ENCODE data around the gene TNFSF13B.
"Not testable (repeated sequence)": the region's sequence is repeated elsewhere in the genome, so short reads cannot be mapped to it uniquely, and the experiment has no call there.

The TNFSF13B gene

DNA sequence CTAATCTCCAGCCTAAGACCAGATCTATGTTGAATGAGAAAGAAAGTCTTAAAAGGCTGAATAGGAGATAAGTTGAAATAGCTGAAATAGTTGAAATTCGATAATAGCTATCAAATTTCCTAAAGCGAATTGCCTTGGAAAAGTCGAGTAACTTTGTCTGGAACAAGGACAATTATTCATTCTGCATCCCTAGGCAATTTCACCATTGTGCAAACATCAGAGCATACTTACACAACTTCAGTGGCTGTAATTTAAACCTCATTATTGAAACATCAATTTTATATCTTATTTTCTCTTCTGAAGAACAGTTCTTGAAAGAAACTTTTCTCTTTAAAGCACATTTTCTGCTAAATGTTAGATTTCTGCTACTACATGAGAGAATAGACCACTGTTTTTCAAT is 13.6 kb downstream of the TNFSF13B start:
- DNase-seq: no peak

DNA sequence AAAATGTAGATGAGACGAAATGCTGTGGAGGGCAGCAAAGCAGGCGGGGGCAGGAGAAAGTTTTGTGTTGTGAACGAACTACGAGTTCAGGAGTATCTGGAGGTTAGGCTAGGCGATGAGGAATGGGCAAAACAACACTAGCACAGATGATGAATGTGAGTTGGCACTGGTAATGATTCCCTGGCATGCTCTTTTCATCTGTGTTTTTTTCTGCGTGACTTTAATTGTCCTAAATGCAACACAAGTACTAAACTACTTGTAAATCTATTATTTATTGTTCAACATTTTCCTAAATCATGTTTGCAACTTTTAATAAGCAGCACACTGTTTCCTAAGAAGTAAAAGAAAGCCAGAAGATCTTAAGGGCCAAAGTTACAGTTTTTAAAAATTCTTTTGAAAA is 19.2 kb downstream of the TNFSF13B start:
- DNase-seq: no peak

DNA sequence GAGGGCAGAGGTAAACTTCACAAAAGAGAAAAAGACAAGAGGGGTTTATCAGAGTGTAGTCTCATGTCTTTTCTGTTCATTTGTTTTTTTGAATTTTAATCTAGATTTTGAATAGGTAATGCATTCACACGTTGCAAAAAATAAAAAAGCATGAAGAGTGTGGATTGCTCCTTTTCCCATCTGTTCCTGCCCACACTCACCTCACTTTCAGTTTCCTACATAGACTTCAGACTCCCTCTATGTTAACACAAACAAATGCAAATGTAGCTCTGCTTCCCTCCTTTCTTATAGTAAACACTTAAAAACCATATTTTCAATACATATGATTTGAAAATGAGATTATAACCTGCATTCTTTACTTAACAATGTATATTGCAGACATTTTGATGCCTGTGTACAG is 20.3 kb downstream of the TNFSF13B start:
- DNase-seq: no peak

DNA sequence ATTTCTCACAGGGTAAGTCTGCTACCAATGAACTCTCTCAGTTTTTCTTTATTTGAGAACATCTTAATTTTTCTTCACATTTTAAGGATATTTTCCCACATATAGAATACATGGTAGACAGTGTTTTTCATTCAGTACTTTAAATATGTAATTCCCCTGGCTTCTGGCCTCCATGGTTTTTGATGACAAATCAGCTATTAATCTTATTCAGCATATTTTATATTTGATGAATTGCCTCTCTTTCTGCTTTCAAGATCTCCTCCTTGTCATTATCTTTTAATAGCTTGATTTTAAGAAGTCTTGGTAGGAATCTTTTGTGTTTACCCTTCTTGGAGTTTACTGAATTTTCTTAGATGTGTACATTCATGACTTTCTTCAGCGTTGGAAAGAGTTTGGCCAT is 27.6 kb downstream of the TNFSF13B start:
- DNase-seq: no peak

GRCh38 chr13:108302279-108302678 is 32.8 kb downstream of the TNFSF13B start:
- no peak for DNase-seq

- DNase-seq: no peak
Measured at GRCh38 chr13:108304170-108305016, 34.9 kb downstream of the TNFSF13B start.

GRCh38 chr13:108305655-108306054 is 36.1 kb downstream of the TNFSF13B start:
- DNase-seq: no peak

DNA sequence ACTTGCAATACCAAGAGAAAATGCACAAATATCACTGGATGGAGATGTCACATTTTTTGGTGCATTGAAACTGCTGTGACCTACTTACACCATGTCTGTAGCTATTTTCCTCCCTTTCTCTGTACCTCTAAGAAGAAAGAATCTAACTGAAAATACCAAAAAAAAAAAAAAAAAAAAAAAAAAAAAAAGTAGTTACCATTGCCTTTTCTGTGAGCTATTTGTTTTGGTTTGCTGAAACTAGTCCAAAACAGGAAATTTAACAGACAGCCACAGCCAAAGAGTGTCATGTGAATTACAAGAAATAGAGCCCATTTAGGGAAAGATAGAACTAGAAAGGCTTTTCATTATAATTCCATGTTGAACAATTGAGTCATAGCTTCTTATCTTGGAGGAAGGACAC is 37.3 kb downstream of the TNFSF13B start:
- peak; percentile 1 for DNase-seq

- DNase-seq: not testable (repeated sequence)
Measured at GRCh38 chr13:108311596-108311995, 42.1 kb downstream of the TNFSF13B start.

GRCh38 chr13:108313382-108313781 is 43.9 kb downstream of the TNFSF13B start:
- no peak for DNase-seq

GRCh38 chr13:108315273-108315672 is 45.8 kb downstream of the TNFSF13B start:
- DNase-seq: no peak

DNA sequence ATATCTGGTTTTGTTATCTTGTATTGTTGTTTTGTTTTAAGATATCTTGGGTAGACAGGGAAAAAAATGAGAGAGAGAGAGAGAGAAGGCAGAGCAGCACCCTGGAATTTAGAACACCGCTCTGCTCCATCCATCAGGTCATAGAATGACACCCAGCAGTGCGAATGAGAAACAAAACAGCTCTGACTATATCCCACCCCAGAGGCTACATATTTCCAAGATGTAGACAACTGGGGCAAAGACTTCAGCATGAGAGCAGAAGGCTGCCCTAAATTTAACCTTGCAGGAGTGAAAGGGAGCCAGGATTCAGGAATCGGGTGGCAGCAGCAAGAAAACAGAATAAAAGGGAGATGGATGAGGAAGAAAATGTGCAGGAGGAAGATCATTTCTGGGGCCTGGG is 46.5 kb downstream of the TNFSF13B start:
- DNase-seq: no peak

DNA sequence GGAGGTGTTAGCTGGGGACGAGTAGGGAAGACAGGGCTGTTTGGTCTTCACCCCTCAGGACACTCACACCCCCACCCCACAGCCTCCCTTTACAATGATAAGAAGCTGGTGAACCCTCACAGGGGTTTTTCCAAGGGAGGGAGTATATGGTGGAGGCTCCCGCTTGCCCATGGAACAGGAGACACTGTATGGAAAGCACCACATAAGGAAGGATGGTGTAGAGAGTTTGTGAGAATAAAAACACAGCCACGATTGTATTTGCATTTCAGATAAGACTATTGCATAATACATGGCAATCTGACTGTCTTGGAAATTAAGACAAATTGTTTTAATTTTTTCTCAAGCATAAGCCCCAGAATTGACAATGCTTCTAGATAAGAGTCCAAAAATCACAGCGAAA is 46.9 kb downstream of the TNFSF13B start:
- DNase-seq: no peak

- DNase-seq: peak; percentile 33
Measured at GRCh38 chr13:108322206-108322824, 52.8 kb downstream of the TNFSF13B start.

DNA sequence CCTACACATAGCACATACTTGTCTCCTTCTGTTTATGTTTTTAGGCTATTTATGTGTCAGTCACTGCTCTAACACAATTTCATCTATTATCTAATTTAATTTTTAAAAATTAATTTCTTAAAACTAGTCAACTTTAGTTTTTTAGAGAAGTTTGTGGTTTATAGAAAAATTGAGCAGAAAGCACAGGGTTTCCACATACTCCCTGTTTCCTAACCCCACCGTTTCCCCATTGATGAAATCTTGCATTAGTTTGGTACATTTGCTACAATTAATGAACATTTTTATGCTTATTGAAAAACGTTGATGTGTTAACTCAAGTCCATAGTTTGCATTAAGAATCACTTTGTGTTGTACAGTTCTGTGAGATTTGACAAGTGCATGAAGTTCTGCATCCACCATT is 53.5 kb downstream of the TNFSF13B start:
- DNase-seq: no peak

DNA sequence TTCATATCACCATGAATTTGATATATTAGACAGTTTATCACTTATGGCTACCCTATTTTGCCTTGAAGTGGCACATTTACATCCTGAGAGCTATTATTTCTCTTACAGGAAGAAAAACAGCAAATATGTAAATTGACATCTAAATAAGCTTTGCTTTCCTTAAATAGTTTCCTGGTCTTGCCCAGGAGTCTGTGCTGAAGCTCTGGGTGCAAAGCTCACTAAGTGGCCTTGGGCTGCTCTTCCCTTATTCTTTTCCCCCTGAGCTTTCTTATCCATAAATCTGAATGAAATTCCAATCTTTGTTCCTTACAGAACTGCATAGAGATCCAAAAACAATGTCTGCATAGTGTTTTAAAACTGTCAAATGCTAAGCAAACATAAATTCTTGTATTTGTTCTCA is 56.3 kb downstream of the TNFSF13B start:
- DNase-seq: no peak

- no peak for DNase-seq
Measured at GRCh38 chr13:108326309-108326708, 56.8 kb downstream of the TNFSF13B start.

DNA sequence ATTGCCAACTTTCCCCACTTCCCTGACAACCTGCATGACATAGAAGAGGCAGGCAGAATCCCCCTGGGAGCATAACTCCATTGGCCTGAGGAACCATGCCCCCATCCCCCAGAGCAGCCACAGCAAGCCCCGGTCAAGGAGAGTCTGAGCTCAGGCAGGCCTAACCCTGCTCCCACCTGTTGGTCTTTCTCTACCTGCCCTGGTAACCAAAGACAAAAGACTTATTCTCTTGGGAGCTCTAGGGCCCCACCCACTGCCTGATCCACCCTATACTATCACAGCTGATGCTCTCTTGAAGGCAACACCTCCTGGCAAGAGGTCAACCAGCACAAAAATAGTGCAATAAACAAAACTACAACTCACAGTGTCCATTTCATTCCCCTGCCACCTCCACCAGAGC is 59.3 kb downstream of the TNFSF13B start:
- no peak for DNase-seq

- DNase-seq: no peak
Measured at GRCh38 chr13:108332791-108333190, 63.3 kb downstream of the TNFSF13B start.

DNA sequence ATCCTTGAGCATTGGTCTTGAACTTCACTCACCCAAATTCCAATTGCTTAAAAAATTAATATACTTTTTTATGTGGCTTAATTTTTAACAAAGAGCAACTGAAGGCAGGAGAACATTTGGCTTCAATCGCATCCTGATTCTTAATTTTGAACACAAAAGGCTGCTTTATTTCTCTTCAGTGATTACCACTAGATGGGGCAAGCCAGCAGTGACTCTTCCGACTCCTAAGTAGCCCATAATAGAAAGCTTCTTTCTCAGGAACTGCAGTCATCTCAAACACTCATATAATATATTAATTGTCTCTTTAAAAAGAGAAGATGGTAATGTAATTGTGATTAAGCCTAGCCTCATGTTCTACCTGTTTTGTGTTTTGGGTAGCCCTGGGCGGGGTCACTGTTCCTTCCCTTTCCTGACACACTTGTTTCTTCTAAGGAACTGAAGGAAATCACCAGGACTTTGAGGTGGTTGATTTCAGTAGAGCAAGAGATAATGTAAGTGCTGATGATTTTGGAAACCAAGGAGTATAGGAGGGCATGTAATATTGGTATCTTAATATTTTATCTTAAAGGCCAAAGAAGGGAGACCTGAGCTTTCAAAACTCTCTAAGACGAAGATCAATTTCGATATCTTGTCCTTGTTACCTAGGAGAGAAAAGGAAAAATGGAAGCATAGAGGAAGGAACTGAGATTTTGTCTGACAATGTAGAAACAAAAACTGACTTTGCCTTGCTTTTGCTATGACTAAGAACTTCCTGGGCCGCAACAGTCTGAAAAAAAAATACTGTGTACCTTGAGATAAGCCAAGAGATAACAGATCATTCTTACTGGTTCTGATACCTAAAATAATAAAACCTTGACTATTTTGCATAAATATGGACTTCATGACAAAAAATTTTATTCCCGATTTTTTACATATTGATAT is 73.1 kb downstream of the TNFSF13B start:
- DNase-seq: peak; percentile 72

GRCh38 chr13:108345016-108345415 is 75.5 kb downstream of the TNFSF13B start:
- DNase-seq: no peak

DNA sequence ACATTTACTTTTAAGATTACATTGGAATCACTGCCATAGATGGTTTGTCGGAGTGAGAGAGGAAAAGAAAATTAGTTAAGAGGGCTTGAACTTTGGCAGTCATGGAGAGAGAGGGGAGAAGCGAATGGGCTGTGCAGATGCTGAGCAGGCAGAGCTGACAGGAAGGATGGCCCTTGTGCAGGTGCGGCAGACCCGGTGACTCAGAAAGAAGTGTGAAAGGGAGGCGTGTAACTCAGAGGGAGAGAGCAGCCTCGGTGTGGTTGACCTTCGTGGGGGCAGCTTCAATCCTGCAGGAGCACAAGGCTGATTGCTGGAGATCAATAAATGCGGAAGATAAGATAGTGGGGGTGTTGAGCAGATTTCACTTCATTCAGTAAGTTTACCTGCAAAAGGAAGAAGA is 76.9 kb downstream of the TNFSF13B start:
- no peak for DNase-seq

DNA sequence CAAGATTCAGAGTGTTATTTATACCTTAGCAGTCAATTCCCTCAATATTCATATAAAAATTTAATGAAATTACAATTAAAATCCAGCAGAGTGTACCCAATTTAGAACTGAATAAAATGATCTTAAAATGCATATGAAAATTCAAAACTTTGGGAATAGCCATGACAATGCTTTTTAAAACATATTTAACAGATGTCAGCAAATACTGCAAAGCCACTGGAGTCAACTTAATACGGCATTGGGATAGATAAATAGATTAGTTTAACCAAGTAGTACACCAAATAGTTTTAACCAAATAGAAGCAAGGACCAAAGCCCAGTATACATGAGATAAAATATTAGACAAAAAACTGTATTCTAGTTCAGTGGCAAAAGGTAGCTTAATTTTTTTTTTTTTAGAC is 79.8 kb downstream of the TNFSF13B start:
- no peak for DNase-seq

GRCh38 chr13:108350579-108350978 is 81.1 kb downstream of the TNFSF13B start:
- DNase-seq: no peak

Data from midbrain (tissue), 1 donor.